CD4-positive, alpha-beta T cell (primary cell): ENCODE measurements around the gene NUP214. TPM values are rescaled to one million over a fixed set of nuclear protein-coding genes. Genes with fewer than 3 reads are reported as not detected.

Experiments used
- ATAC-seq: fragments of 200-7000 bp; cut with Tn5 transposase; one replicate; pipeline ENCODE4 v1.10.0; 2022; ENCODE audit warnings: mild to moderate bottlenecking; ENCODE audit not compliant: poor library complexity
- CTCF ChIA-PET: fragments of 350-600 bp; sonication (Branson Sonifier 250); formaldehyde crosslinking; loops from one replicate; lab custom pipeline; 2021; ENCODE audit warnings: antibody characterized with exemption, inconsistent platforms; lab: Charles Lee
- POLR2A ChIA-PET: fragments of 350-600 bp; sonication (Branson Sonifier 250); formaldehyde crosslinking; loops from one replicate; lab custom pipeline; 2021; ENCODE audit warnings: antibody characterized with exemption, inconsistent platforms; lab: Charles Lee
- DNase-seq, 14 experiments: peaks; one replicate each; pipeline ENCODE4 v3.0.0-alpha.2; 2013 to 2020; ENCODE audit warnings: mixed read lengths in 2 of 14
- H3K27ac ChIP-seq, 2 donors: one replicate each; pipeline versions ENCODE4 v1.5.1 to v1.7.0; 2013; ENCODE audit warnings: low read length in 2 of 2, low read depth in 1 of 2, mild to moderate bottlenecking in 1 of 2
- H3K27me3 ChIP-seq, 2 experiments: 1 replicate in 1 of 2; 2 replicates in 1 of 2; pipeline versions ENCODE4 v1.6.1 to v1.7.0; 2013; ENCODE audit warnings: low read length in 2 of 2, control low read depth in 1 of 2, mild to moderate bottlenecking in 1 of 2, moderate library complexity in 1 of 2; ENCODE audit not compliant: insufficient read depth in 2 of 2, control insufficient read depth in 1 of 2
- H3K36me3 ChIP-seq: one replicate; pipeline ENCODE4 v1.6.1; 2013; ENCODE audit warnings: low read length, control low read depth; ENCODE audit not compliant: insufficient read depth
- H3K4me1 ChIP-seq: one replicate; pipeline ENCODE4 v1.6.1; 2013; ENCODE audit warnings: low read length, control low read depth; ENCODE audit not compliant: insufficient read depth
- H3K4me3 ChIP-seq: one replicate; pipeline ENCODE4 v1.5.1; 2013; ENCODE audit warnings: mild to moderate bottlenecking, low read length, moderate library complexity
- H3K9me3 ChIP-seq, 2 experiments: 1 replicate in 1 of 2; 2 replicates in 1 of 2; pipeline versions ENCODE4 v1.6.1 to v1.7.0; 2013; ENCODE audit warnings: low read length in 2 of 2, mild to moderate bottlenecking in 2 of 2, control low read depth in 1 of 2, moderate library complexity in 1 of 2; ENCODE audit not compliant: control insufficient read depth in 1 of 2, insufficient read depth in 1 of 2
- H3K27ac Mint-ChIP-seq: one replicate; pipeline ENCODE4 v1.8.0; 2020; ENCODE audit warnings: mixed read lengths
- H3K27me3 Mint-ChIP-seq: one replicate; pipeline ENCODE4 v1.8.0; 2021; ENCODE audit warnings: mixed read lengths
- H3K36me3 Mint-ChIP-seq: one replicate; pipeline ENCODE4 v1.8.0; 2021; ENCODE audit warnings: low read depth, mixed read lengths
- H3K4me1 Mint-ChIP-seq: one replicate; pipeline ENCODE4 v1.8.0; 2021; ENCODE audit warnings: low read depth, mixed read lengths
- H3K4me3 Mint-ChIP-seq: one replicate; pipeline ENCODE4 v1.8.0; 2020; ENCODE audit warnings: mild to moderate bottlenecking, mixed read lengths
- H3K9me3 Mint-ChIP-seq: one replicate; pipeline ENCODE4 v1.8.0; 2020; ENCODE audit warnings: mixed read lengths
- intact Hi-C, 2 experiments: fragments of 100-400 bp; cut with DNase I in 1 of 2; cut with micrococcal nuclease in 1 of 2; formaldehyde crosslinking; loops; one replicate each; pipeline versions ENCODE4 v1.15.1 to v1.9.0; 2023 to 2025; cut with DNase I, micrococcal nuclease
- total RNA-seq, 174 experiments: library from RNA in 2 of 174; stranded (reverse) in 2 of 174; gene quantifications; one replicate each; pipeline ENCODE4 v1.2.3 and lab custom pipeline; 2021 to 2026
- TF ChIP-seq, protein P1 (sequence below): fragments of 200-600 bp; IDR thresholded peaks from one replicate; pipeline ENCODE4 v1.8.0; 2022; ENCODE audit warnings: antibody characterized with exemption, mild to moderate bottlenecking

NUP214 gene
- total RNA-seq, 2 experiments from 2014 or later = 105 to 107 TPM

DNA sequence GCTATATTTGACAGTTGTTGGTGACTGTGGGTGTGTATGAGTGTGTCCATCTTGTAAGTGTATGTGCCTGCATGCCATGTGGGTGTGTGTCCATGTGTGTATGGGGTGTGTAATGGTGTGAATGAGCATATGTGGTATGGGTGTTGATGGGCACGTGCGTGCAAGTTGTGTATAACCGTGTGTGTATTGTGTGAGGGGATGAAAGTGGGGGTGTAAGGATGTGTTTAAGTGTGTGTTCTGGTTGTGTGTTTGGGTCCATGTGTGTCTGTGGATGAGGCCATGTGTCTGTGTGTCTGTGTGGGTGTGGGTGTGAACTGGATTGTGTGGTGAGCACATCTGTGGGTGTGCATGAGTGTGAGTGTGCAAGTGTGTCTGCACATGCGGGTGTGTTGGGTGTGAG lies 156.8 kb downstream of the NUP214 start:
- no peaks in the 10 kb centered on the region for H3K36me3 ChIP-seq
- peaks cover 34% of the 10 kb centered on the region for H3K4me1 ChIP-seq
- Mint-ChIP-seq H3K36me3 (peaks cover 5% of the 10 kb centered on the region), H3K9me3 (no peaks in the 10 kb centered on the region), H3K27me3 (no peaks in the 10 kb centered on the region), H3K4me1 (peaks cover 36% of the 10 kb centered on the region), H3K27ac (no peak overlapping the region), H3K4me3 (peak overlapping the region; percentile 35)
- ChIA-PET CTCF (interaction anchor here (1.4 kb wide), 1 partner anchor 102 kb away, joined by 3 read pairs; no protein-coding TSS in a partner anchor), POLR2A (no interaction called here)
- no peak overlapping the region for H3K4me3 ChIP-seq
- no peak for ATAC-seq
- H3K27ac ChIP-seq = no peak overlapping the region
- H3K9me3 ChIP-seq = no peaks in the 10 kb centered on the region
- no peak for DNase-seq
- intact Hi-C loops = loop anchor here in 1 of 2 experiments (5.0 kb wide), 1 partner anchor 55 kb away; no protein-coding TSS in a partner anchor
- TF ChIP-seq, protein P1, sequence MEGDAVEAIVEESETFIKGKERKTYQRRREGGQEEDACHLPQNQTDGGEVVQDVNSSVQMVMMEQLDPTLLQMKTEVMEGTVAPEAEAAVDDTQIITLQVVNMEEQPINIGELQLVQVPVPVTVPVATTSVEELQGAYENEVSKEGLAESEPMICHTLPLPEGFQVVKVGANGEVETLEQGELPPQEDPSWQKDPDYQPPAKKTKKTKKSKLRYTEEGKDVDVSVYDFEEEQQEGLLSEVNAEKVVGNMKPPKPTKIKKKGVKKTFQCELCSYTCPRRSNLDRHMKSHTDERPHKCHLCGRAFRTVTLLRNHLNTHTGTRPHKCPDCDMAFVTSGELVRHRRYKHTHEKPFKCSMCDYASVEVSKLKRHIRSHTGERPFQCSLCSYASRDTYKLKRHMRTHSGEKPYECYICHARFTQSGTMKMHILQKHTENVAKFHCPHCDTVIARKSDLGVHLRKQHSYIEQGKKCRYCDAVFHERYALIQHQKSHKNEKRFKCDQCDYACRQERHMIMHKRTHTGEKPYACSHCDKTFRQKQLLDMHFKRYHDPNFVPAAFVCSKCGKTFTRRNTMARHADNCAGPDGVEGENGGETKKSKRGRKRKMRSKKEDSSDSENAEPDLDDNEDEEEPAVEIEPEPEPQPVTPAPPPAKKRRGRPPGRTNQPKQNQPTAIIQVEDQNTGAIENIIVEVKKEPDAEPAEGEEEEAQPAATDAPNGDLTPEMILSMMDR = no peak
- H3K27me3 ChIP-seq = peaks cover 0 to 10% of the 10 kb centered on the region in 2 experiments

GRCh38 chr9:131282688-131283422 lies 157.5 kb downstream of the NUP214 start:
- Histone ChIP-seq H3K27ac (no peak overlapping the region), H3K36me3 (no peaks in the 10 kb centered on the region), H3K4me1 (peaks cover 34% of the 10 kb centered on the region), H3K27me3 (peaks cover 0 to 10% of the 10 kb centered on the region in 2 experiments), H3K9me3 (no peaks in the 10 kb centered on the region), H3K4me3 (no peak overlapping the region)
- H3K27ac Mint-ChIP-seq = no peak overlapping the region
- POLR2A ChIA-PET = interaction anchor here (0.7 to 0.8 kb wide), 3 partner anchors 14 to 986 kb away, joined by 3 to 5 read pairs (median 3); no protein-coding TSS in a partner anchor
- no peaks in the 10 kb centered on the region for H3K27me3 Mint-ChIP-seq
- intact Hi-C loops = loop anchor here in 1 of 2 experiments (5.0 kb wide), 1 partner anchor 54 kb away; no protein-coding TSS in a partner anchor
- CTCF ChIA-PET = no interaction called here
- peaks cover 36% of the 10 kb centered on the region for H3K4me1 Mint-ChIP-seq
- no peaks in the 10 kb centered on the region for H3K9me3 Mint-ChIP-seq
- peaks cover 4% of the 10 kb centered on the region for H3K36me3 Mint-ChIP-seq
- peak in 3 of 14 experiments; percentile 29 to 45 (median 34) for DNase-seq
- TF ChIP-seq, protein P1 = no peak
- no peak for ATAC-seq
- H3K4me3 Mint-ChIP-seq = peak overlapping the region; percentile 66

Other genes with a start within 250 kb of the NUP214 start
- not detected for gene QRFP, start 228.8 kb upstream of the NUP214 start, total RNA-seq
- not detected for gene FIBCD1, start 186.3 kb upstream of the NUP214 start, total RNA-seq
- gene LAMC3, start 116.4 kb upstream of the NUP214 start, total RNA-seq = 1 to 10 TPM in 1 of 2 experiments, under 1 TPM in 1; 0.66 to 1.7 TPM
- not detected for gene AIF1L, start 29.1 kb upstream of the NUP214 start, total RNA-seq
- 10 to 100 TPM; 62.4 to 62.7 TPM for gene FAM78A, start 150.9 kb downstream of the NUP214 start, total RNA-seq
- gene PLPP7, start 164.1 kb downstream of the NUP214 start, total RNA-seq = under 1 TPM in 1 of 2 experiments, not detected in 1; 0.22 TPM